GM19455 (cell line): ENCODE measurements around the gene CD22.
"Not testable (repeated sequence)": the region's sequence is repeated elsewhere in the genome, so short reads cannot be mapped to it uniquely, and the experiment has no call there.

Experiments
- ATAC-seq: cut with Tn5 transposase; IDR thresholded peaks from one replicate; pipeline ENCODE4 v1.9.1; 2021; ENCODE audit not compliant: unreplicated experiment

Gene CD22

DNA sequence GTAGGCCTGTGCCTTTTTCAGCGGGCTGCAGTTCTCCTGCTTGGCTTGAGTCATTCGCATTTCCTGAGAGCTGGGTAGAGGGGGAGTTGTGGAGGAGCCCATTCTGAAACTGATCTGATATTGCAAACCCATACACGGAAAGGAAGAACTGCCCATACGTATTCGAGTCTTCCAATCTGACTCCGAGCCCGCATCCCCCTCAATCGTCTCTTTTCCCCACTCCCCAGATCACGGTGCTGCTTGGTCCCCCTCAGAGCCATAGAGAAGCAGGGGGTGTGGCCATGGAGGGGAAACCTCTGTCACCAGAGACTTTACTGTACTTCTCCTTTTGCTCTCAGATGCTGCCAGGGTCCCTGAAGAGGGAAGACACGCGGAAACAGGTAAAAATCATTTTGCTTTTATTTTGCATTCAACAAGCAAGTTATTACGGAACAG lies at the start of gene CD22:
Gene CD22, plus strand, starts transcription at position 337 of the 435 bp plus-strand sequence. CDS start 2,854 bp downstream, outside the sequence.
- no peak for ATAC-seq

DNA sequence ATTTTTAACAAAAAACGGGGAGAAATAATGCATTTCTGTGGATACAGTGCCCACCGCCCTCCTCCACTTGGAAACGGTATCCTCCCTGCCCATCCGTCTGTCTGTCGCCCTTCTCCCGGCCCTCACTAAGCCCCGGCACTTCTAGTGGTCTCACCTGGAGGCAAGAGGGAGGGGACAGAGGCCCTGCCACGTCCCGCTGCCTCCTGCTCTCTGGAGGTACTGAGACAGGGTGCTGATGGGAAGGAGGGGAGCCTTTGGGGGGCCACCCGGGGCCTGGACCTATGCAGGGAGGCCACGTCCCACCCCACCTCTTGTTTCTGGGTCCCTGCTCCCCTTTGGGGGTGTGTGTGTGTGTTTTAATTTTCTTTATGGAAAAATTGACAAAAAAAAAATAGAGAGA lies 49.6 kb upstream of the CD22 start:
- ATAC-seq = no peak

DNA sequence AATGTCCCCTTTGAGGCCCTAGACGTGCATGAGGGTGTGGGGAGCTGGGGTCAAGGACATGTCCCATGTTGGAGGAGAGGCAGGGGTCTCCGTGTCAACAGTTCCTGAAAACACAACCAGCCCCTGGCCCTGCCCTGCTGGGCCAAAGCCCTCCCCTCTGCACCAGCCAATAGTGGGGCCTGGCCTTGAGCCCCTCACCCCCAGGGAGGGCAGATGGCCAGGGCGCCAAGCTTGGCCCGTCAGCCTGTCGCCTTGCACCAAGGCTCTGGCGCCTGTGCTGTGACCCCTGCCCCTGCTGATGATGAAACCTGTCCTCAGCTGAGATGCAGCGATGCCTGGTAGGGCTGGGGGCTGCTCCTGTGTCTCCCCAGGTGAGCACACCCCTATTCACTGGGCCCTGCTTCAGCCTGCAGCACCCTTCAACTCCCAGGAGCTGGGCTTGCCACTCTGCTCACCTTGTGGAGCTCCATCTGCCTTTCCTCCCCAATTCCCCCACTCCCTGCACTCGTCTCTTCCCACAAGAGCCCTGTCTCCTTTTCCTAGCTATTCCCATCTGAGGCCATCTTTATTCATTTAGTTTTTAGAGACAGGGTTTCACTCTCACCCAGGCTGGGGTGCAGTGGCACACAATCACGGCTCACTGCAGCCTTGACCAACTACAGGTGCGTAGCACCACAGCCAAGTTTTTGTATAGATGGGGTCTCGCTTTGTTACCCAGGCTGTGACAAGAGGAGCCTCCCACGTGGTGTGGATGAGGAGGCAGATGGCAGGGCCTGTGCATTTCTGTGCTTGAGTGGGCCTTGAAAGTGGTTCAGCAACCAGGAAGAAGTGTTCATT lies 48.8 kb upstream of the CD22 start:
- no peak for ATAC-seq

DNA sequence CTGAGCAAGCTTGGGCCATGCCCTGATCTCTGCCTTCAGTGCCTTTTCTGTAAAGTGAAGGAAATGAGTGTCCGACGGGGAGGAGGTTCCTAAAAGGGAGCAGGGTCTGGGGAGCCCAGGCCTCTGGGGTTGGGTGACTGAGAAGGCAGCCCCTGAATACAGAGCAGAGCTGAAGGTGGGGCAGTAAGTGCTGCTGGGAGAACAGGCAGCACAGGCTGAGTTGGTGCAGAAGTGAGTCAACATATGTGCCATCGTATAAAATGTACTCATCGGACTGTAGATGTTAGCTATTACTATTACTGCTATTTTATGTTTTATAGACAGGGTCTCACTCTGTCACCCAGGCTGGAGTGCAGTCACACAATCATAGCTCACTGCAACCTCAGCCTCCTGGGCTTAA lies 47.7 kb upstream of the CD22 start:
- no peak for ATAC-seq

DNA sequence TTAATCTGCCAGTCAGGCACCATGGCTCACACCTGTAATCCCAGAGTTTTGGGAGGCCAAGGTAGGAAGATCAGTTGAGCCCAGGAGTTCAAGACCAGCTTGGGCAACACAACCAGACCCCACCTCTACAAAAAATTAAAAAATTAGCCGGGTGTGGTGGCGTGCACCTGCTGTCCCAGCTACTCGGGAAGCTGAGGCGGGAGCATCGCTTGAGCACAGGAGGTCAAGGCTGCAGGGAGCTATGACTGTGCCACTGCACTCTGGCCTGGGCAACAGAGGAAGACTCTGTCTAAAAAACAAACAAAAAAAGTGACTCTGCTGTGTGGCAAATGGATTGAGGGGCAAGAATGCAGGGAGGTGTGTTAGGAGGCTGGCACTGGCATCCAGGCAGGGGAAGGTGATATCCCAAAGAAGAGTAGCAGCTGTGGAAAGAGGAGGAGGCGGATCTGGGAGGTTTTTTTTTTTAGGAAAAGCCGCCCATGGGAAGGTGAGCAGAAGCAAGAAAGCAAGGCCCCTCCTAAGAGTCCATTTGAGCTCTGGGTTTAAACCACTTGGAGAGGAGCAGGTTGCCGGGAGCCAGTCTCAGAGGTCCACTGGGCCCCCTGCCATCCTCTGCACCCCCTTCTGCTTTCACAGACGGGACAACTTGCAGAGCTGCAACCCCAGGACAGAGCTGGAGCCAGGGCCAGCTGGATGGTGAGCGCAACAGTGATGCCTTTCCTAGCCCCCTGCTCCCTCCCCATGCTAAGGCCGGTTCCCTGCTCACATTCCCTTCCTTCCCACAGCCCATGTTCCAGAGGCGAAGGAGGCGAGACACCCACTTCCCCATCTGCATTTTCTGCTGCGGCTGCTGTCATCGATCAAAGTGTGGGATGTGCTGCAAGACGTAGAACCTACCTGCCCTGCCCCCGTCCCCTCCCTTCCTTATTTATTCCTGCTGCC lies 44.6 kb upstream of the CD22 start:
- ATAC-seq = no peak

DNA sequence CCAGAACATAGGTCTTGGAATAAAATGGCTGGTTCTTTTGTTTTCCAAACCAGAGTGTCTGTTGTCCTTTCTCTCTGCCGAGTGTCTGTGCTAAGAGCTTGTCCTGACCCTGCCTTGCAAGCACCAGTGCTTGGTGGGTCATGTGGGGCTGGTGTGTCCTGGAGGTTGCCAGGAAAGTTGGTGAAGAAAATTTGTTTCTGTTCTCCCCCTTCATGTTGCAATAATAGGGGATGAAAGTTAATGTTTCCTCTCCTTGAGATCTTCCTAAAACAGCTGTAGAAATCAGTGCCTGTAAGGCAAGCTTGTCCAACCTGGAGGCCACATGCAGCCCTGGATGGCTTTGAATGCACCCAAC lies 43.9 kb upstream of the CD22 start:
- no peak for ATAC-seq

DNA sequence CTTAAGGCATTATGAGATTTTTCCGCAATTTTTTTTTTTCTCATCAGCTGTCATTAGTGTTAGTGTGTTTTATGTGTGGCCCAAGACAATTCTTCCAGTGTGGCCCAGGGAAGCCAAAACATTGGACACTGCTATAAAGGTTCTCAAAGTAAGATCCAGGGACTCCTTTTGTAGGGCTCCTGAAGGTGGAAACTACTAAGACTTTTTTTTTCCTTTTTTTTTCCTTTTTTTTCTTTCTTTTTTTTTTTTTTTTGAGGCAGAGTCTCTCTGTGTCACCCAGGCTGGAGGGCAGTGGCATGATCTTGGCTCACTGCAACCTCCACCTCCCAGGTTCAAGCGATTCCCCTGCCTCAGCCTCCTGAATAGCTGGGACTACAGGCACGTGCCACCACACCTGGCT lies 43.5 kb upstream of the CD22 start:
- ATAC-seq = not testable (repeated sequence)

DNA sequence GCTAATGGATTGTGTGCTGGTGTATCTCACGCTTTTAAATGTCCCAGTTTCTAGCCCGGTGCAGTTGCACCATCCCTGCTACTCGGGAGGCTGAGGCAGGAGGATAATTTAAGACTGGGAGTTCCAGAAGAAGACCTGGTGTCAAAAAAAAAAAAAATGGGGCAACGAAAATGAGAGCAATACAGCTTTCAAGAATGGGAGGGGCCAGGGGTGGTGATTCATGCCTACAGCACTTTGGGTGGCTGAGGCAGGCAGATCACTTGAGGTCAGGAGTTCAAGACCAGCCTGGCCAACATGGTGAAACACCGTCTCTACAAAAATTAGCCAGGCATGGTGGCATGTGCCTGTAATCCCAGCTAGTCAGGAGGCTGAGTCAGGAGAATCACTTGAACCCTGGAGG lies 42.9 kb upstream of the CD22 start:
- ATAC-seq = not testable (repeated sequence)

DNA sequence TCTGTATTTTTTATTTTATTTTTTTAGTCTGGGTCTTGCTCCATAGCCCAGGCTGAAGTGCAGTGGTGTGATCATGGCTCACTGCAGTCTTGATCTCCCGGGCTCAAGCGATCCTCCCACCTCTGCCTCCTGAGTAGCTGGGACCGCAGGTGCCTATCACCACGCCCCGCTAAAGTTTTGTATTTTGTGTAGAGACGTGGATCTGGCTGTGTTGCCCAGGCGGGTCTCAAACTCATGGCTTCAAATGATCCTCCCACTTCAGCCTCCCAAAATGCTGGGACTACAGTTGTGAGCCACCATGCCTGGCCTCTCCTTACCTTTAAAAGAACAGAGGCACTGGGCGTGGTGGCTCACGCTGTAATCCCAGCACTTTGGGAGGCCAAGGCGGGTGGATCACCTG lies 41.3 kb upstream of the CD22 start:
- no peak for ATAC-seq

DNA sequence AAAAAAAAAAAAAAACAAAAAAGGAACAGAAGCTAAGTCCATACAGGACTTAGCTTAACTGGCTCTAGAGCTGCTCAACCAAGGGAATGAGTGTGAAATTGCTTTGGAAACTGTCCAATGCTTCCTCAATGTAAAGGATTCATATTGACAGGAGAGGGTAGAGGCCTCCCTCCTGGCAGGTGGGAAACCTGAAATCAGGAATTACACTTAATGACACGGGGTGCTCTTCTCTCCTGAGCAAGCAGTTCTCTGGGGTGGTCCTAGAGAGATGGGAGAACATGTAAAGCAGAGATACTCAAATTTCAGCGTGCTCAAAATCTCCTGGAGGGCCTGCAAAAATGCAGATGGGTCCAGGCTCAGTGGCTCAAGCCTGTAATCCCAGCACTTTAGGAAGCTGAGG lies 40.7 kb upstream of the CD22 start:
- ATAC-seq = no peak

DNA sequence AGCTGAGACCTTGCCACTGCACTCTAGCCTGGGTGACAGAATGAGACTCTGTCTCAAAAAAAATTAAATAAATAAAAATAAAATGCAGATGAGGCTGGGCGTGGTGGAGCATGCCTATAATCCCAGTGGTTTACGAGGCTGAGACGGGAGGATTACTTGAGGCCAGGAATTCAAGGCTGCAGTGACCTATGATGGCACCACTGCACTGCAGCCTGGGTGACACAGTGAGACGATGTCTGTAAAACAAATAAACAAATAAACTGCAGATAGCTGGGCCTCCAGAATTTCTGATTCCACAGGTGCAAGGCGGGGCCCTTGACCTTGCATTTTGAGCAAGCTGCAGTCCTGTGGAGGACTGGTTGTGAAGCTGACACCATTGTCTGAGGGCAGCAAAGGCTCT lies 40.1 kb upstream of the CD22 start:
- ATAC-seq = no peak

DNA sequence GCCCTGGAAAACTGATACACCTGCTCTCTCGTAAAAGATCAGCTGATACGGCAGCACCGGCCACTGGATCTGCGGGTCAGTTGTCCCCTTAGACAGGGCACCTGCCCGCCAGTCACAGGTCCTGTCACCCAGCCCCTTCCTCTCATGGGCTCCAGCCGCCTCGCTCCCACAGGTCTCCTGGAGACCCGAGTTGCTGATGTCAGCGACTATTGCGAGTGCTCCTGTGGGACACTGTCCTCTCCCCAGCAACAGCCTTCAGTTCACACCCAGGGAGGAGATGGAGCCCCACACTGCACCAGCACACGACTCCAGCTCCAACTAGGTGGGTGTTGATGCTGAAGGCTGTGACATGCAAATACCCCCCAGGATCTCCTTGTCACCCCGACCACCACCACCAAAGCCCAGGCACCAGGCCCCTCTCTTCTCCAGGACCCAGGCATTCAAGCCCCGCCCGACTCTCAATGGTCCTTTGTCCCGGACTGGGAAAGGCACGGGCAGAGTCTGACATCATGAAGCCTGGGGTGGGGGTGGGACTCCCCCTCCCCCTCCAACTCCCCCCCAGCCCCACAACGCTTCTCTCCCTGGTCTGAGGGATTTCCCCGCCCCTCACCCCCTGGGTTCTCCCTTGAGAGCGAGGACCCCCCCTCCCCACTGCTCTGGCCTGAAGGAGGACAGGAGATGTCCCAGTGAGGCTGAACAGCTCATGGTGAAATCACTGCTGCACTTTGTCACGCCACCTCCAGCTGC lies 38.4 kb upstream of the CD22 start:
- no peak for ATAC-seq

DNA sequence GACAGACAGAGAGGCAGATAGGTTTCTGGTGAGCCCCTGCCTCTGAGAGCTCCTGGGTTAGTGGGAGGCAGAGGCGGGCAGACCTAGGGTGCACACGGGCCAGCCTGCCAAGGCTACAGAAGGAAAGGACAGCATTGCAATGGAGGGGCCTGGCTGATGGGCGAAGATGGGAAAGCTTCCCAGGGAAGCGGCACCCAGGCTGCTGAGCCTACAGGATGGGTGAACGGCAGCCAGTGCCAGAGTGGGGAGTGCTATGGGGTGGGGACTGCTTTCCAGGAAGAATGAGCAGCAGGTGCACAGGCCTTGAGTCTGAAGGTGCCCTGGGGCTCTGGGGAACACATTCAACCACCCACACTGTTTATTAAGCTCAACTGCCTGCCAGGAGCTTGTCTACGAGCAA lies 37.7 kb upstream of the CD22 start:
- no peak for ATAC-seq

DNA sequence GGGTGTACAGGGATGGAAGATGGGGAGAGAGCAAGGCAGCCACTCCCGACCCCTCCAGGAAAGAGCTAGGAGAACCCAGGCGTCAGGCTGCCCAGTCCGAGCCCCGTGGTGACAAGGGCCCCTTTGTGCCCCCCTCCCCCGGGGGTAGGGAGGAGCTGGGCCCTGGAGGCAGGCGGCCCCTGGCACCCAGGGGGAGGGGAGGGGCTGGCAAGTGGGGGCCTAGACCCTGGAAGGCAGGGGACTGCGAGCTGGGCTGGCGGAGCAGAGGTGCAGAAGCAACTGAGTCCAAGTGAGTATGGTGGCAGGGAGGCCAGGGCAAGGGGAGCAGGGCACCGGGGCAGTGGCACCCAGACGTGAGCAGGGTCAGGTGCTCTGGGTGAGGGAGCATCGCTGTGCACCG lies 37.1 kb upstream of the CD22 start, which contains the start of gene MAG:
Gene MAG, plus strand, starts transcription at position 246 of the 400 bp plus-strand sequence. CDS start 3,248 bp downstream, outside the sequence.
- no peak for ATAC-seq

DNA sequence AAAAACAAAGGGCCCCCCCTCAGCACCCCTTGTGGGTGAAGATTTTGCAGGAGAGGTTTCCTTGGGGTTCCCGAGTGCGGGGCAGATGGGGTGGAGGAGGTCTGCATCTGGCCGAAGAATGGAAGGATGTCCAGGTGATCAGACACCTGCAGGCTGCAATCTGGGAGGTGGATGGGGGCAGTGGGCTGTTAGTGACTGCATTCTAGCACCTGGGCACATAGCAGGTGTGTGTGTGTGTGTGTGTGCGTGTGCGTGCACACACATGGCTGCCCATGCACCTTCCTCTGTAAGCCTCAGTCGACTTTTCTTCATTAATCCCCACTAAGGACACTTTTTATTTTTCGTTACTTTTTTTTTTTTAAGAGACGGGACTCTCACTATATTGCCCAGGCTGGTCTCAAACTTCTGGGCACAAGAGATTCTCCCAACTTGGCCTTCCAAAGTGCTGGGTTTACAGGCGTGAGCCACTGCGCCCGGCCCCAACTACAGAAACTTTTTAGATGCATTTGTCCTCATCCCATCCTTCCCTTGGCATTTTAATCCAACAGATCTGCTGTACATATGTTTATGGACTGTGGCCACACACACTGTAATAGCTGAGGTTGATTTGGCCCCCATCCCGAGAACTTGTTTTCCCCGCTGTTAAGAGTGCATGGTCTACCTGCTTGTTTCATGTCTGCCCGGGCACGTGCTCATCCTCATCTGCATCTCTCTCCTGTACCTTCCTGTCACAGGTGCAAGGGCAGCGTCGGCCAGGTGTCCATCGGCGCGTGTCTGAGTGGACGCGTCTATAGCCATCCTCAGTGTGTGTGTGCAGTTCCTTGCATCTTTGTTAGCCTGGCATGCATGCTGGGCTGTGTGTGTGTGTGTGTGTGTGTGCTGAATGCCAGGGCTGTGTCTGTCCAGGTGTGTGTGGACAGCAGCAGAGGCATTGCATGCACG lies 36.3 kb upstream of the CD22 start:
- ATAC-seq = no peak

DNA sequence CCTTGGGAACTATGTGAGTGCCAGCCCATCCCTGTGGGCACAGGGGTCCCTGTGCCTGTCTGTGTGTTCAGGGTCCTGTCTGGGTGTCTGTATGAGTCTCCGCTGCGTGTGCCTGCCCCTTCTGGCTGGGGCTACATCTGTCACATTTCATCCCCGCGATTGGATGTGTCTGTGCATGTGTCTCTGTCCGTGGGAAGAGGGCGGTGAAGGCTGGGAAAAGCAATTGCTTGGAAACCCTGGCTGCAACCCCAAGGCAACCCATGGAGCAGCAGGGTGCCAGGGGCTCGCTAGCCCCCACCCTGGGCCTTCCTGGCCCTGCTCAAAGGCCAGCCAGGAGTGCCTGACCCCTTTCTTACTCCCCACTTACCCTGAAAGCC lies 35.6 kb upstream of the CD22 start:
- ATAC-seq = no peak

DNA sequence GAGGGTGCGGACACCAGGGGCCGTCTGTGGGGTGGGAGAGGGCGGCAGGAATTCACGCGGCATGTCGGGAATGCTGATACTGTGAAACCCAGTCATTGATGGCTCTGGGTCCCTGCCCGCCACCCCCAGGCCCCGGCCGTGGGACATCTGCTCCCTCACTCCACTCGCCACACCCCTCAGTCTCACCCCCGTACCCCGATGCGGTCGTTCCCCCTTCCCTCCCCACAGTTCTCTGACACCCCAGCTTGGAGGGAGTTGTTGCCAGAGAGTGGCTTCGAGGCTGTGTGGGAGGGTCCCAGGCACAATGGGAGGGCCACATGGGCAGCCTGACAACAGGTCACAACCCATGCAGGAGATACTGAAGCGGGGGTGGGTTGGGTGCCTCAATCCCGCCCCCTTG lies 35.2 kb upstream of the CD22 start:
- no peak for ATAC-seq

DNA sequence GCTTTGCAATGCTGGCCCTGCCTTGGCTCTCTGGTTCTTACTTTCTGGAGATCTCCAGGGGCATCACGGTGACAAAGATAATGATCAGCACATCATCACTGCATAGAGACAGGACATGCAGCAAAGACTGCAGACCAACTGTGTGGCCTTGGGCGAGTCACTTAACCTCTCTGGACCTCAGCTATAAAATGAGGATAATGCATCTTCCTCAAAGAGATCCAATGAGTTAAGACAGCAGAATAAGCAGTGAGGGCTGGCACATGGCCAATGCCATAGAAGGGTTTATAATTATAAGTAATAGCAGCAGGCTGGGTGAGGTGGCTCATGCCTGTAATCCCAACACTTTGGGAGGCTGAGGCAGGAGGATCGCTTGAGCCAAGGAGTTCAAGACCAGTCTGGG lies 34.7 kb upstream of the CD22 start:
- ATAC-seq = no peak

DNA sequence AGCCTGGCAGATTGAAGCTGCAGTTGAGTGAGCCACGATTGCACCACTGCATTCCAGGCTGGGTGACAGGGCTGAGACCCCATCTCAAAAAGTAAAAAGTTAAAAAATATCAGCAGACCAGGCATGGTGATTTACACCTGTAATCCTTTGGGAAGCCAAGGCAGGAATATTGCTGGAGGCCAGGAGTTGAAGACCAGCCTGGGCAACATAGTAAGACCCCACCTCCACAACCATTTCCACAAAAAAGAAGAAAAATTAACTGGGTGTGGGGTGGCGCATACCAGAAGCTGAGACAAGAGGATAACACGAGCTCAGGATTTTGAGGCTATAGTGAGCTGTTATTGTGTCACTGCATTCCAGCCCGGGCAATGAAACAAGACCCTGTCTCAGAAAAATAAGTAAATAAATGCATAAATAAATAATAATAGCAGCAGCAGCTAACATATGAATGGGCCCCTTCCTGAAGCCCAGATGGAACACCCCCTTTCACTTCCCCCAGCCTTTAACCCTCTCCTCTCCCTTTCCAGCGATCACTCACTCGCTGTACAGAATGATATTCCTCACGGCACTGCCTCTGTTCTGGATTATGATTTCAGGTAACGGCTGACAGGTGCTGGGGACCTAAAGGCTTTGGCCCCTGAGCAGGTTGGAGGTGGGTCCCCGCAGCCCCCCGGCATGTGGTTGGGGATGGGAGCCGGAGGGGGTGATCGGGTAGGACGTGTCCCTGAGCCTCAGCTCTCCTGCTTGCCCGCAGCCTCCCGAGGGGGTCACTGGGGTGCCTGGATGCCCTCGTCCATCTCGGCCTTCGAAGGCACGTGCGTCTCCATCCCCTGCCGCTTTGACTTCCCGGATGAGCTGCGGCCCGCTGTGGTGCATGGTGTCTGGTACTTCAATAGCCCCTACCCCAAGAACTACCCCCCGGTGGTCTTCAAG lies 33.9 kb upstream of the CD22 start:
- no peak for ATAC-seq
